ENCODE data around the gene DAPK1. TPM values are rescaled to one million over a fixed set of nuclear protein-coding genes. Genes with fewer than 3 reads are reported as not detected.

Gene DAPK1
- polyA plus RNA-seq, 1 donor from 2014 or later: 45.0 TPM

GRCh38 chr9:87653941-87654340 lies 156.3 kb downstream of the DAPK1 start:
- H3K4me3 ChIP-seq (ENCODE audit: low read length): no peak overlapping the region
- no peak overlapping the region for H3K4me2 ChIP-seq (ENCODE audit: low read length)
- H3F3A ChIP-seq (ENCODE audit: insufficient read depth, low read length, poor library complexity, severe bottlenecking): no peaks in the 10 kb centered on the region
- TF ChIP-seq EZH2 (IDR thresholded peaks at IDR 0.05; ENCODE audit: borderline replicate concordance, insufficient read depth, low read length, poor library complexity, severe bottlenecking): no peak
- no peak for TF ChIP-seq CTCF (IDR thresholded peaks at IDR 0.05; ENCODE audit: poor library complexity, severe bottlenecking)
- no peak for TF ChIP-seq POLR2AphosphoS5 (IDR thresholded peaks at IDR 0.05)
- no peak for TF ChIP-seq TAF1 (IDR thresholded peaks at IDR 0.05; ENCODE audit: low read depth)
- TF ChIP-seq SMC3 (conservative IDR thresholded peaks at IDR 0.05; ENCODE audit: poor library complexity): no peak
- TF ChIP-seq REST (IDR thresholded peaks at IDR 0.05; ENCODE audit: borderline replicate concordance): no peak
- peaks cover 5% of the 10 kb centered on the region for H3K36me3 ChIP-seq (ENCODE audit: insufficient read depth, low read length)
- H3K9me3 ChIP-seq (ENCODE audit: low read length): no peaks in the 10 kb centered on the region
- no peaks in the 10 kb centered on the region for H3K27me3 ChIP-seq (ENCODE audit: insufficient read depth, low read depth, low read length)
- no peaks in the 10 kb centered on the region for H3K9me2 ChIP-seq (ENCODE audit: insufficient read depth, low read length)
- H3K27ac ChIP-seq (ENCODE audit: low read length): no peak overlapping the region
- H3K79me2 ChIP-seq (replicated peaks; ENCODE audit: insufficient read depth, low read length): no peaks in the 10 kb centered on the region
- H4K20me1 ChIP-seq (ENCODE audit: insufficient read depth): no peaks in the 10 kb centered on the region
- H2AFZ ChIP-seq (ENCODE audit: low read depth, low read length): no peak overlapping the region
- no peak overlapping the region for H3K9ac ChIP-seq (ENCODE audit: low read length)

- Histone ChIP-seq H4K20me1 (ENCODE audit: insufficient read depth) (no peaks in the 10 kb centered on the region), H3K79me2 (replicated peaks; ENCODE audit: insufficient read depth, low read length) (no peaks in the 10 kb centered on the region), H3K9me3 (ENCODE audit: low read length) (no peaks in the 10 kb centered on the region), H3K4me2 (ENCODE audit: low read length) (no peak overlapping the region), H3K36me3 (ENCODE audit: insufficient read depth, low read length) (peaks cover 2% of the 10 kb centered on the region), H3K27me3 (ENCODE audit: insufficient read depth, low read depth, low read length) (no peaks in the 10 kb centered on the region), H2AFZ (ENCODE audit: low read depth, low read length) (no peak overlapping the region), H3K4me3 (ENCODE audit: low read length) (no peak overlapping the region), H3K9ac (ENCODE audit: low read length) (no peak overlapping the region), H3K9me2 (ENCODE audit: insufficient read depth, low read length) (no peaks in the 10 kb centered on the region), H3K27ac (ENCODE audit: low read length) (no peak overlapping the region), H3F3A (ENCODE audit: insufficient read depth, low read length, poor library complexity, severe bottlenecking) (no peaks in the 10 kb centered on the region)
- TF ChIP-seq RAD21 (conservative IDR thresholded peaks at IDR 0.05) (no peak), REST (IDR thresholded peaks at IDR 0.05; ENCODE audit: borderline replicate concordance) (no peak), CTCF (IDR thresholded peaks at IDR 0.05; ENCODE audit: poor library complexity, severe bottlenecking) (no peak), MXI1 (conservative IDR thresholded peaks at IDR 0.05; ENCODE audit: poor library complexity, severe bottlenecking) (no peak), TAF1 (IDR thresholded peaks at IDR 0.05; ENCODE audit: low read depth) (no peak), EZH2 (IDR thresholded peaks at IDR 0.05; ENCODE audit: borderline replicate concordance, insufficient read depth, low read length, poor library complexity, severe bottlenecking) (no peak), EP300 (conservative IDR thresholded peaks at IDR 0.05; ENCODE audit: poor library complexity, severe bottlenecking) (no peak), SMC3 (conservative IDR thresholded peaks at IDR 0.05; ENCODE audit: poor library complexity) (no peak), POLR2AphosphoS5 (IDR thresholded peaks at IDR 0.05) (no peak)
Measured at GRCh38 chr9:87655731-87656130, 158.1 kb downstream of the DAPK1 start.
